Fibroblast of lung (primary cell): ENCODE results near the gene KIF20A. TPM values are rescaled to one million over a fixed set of nuclear protein-coding genes. Genes with fewer than 3 reads are reported as not detected.
"Not testable (repeated sequence)": the region's sequence is repeated elsewhere in the genome, so short reads cannot be mapped to it uniquely, and the experiment has no call there.

Source experiments
- DNase-seq, 2 donors: peaks; one replicate each; pipeline versions ENCODE4 v3.0.0 to v3.0.0-alpha.2; 2010; ENCODE audit warnings: low read depth in 2 of 2
- H2AFZ ChIP-seq: 2 replicates; pipeline ENCODE4 v1.5.1; 2012; ENCODE audit warnings: low read length, control low read depth, inconsistent platforms
- H3K27ac ChIP-seq: 2 replicates; pipeline ENCODE4 v1.5.1; 2011; ENCODE audit warnings: low read length, control low read depth; ENCODE audit not compliant: insufficient read depth
- H3K27me3 ChIP-seq: 2 replicates; pipeline ENCODE4 v1.5.1; 2011; ENCODE audit warnings: mild to moderate bottlenecking, low read length; ENCODE audit not compliant: control insufficient read depth, insufficient read depth
- H3K36me3 ChIP-seq: 2 replicates; pipeline ENCODE4 v1.5.1; 2011; ENCODE audit warnings: low read length; ENCODE audit not compliant: control insufficient read depth, insufficient read depth
- H3K4me1 ChIP-seq: 2 replicates; pipeline ENCODE4 v1.5.1; 2011; ENCODE audit warnings: low read length; ENCODE audit not compliant: control insufficient read depth, insufficient read depth; ENCODE audit errors: extremely low read depth
- H3K4me2 ChIP-seq: 2 replicates; pipeline ENCODE4 v1.5.1; 2011; ENCODE audit warnings: low read length, control low read depth; ENCODE audit not compliant: insufficient read depth; ENCODE audit errors: extremely low read depth
- H3K4me3 ChIP-seq, 4 experiments: fragments of 200-600 bp in 1 of 4; sonication (generic) in 1 of 4; replicated peaks in 1 of 4; 2 replicates each; pipeline ENCODE4 v1.5.1; 2011 to 2016; ENCODE audit warnings: low read length in 4 of 4, low read depth in 3 of 4, mild to moderate bottlenecking in 3 of 4, control low read depth in 2 of 4, inconsistent platforms in 1 of 4, mixed read lengths in 1 of 4; ENCODE audit not compliant: insufficient read depth in 1 of 4; ENCODE audit errors: control extremely low read depth in 1 of 4
- H3K79me2 ChIP-seq: 2 replicates; pipeline ENCODE4 v1.5.1; 2012; ENCODE audit warnings: mild to moderate bottlenecking, low read length, inconsistent platforms; ENCODE audit not compliant: control insufficient read depth, insufficient read depth
- H3K9ac ChIP-seq: 2 replicates; pipeline ENCODE4 v1.5.1; 2011; ENCODE audit warnings: mild to moderate bottlenecking, low read length, control low read depth; ENCODE audit not compliant: insufficient read depth
- H3K9me3 ChIP-seq: 2 replicates; pipeline ENCODE4 v1.5.1; 2012; ENCODE audit warnings: low read depth, low read length; ENCODE audit not compliant: control insufficient read depth, insufficient read depth
- H4K20me1 ChIP-seq: 2 replicates; pipeline ENCODE4 v1.5.1; 2011; ENCODE audit warnings: low read length; ENCODE audit not compliant: control insufficient read depth, insufficient read depth; ENCODE audit errors: extremely low read depth
- EZH2 ChIP-seq: IDR thresholded peaks from 2 replicates; pipeline ENCODE4 v1.5.1; 2012; ENCODE audit warnings: low read length, control low read depth, mild to moderate bottlenecking; ENCODE audit errors: missing control alignments
- polyA plus RNA-seq, 2 donors: library from polyadenylated mRNA; depleted of rRNA in 1 of 2; stranded (reverse) in 1 of 2; unstranded in 1 of 2; fragments of >200 nt; gene quantifications; 2 replicates each; pipeline ENCODE4 v1.2.1, GENCODE V29; 2011 to 2012; ENCODE audit warnings: missing spikeins in 1 of 2
- total RNA-seq: library from RNA; depleted of rRNA; stranded (reverse); fragments of >200 nt; gene quantifications from 2 replicates; pipeline ENCODE4 v1.2.1, GENCODE V29; 2014
- TF ChIP-seq, protein P1 (sequence below), 2 donors: IDR thresholded peaks in 1 of 2; conservative IDR thresholded peaks in 1 of 2; 1 replicate in 1 of 2; 2 replicates in 1 of 2; pipeline ENCODE4 v1.5.1; 2011 to 2012; ENCODE audit warnings: low read length in 2 of 2, control low read depth in 1 of 2, inconsistent platforms in 1 of 2, low read depth in 1 of 2, mild to moderate bottlenecking in 1 of 2

KIF20A gene
- total and polyA plus RNA-seq, 2 donors (not counting 1 experiment from before 2014, with no cell fraction given), result 17.4 to 23.8 TPM

DNA sequence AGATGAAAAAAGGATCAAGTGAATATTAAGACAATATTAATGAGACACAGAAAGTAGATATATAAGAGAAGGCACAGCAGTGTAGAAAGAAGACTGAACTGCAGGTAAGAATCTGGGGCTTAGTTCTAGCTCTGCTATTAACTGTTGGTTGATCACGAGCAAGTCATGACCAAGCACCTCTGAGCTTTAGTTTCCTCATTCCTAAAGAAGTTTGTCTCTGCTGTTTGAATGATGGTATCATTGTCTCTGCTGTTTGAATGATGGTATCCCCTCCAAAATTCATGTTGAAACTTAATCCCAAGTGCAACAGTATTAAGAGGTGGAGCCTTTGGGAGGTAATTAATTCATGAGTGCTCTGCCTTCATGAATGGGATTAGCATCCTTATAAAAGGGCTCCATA is 37.2 kb upstream of the KIF20A start:
- no peaks in the 10 kb centered on the region for H3K4me1 ChIP-seq
- H4K20me1 ChIP-seq, result no peaks in the 10 kb centered on the region
- no peak overlapping the region for H3K27ac ChIP-seq
- no peak overlapping the region for H3K4me2 ChIP-seq
- no peaks in the 10 kb centered on the region for H3K27me3 ChIP-seq
- no peaks in the 10 kb centered on the region for H3K9me3 ChIP-seq
- TF ChIP-seq, protein P1, sequence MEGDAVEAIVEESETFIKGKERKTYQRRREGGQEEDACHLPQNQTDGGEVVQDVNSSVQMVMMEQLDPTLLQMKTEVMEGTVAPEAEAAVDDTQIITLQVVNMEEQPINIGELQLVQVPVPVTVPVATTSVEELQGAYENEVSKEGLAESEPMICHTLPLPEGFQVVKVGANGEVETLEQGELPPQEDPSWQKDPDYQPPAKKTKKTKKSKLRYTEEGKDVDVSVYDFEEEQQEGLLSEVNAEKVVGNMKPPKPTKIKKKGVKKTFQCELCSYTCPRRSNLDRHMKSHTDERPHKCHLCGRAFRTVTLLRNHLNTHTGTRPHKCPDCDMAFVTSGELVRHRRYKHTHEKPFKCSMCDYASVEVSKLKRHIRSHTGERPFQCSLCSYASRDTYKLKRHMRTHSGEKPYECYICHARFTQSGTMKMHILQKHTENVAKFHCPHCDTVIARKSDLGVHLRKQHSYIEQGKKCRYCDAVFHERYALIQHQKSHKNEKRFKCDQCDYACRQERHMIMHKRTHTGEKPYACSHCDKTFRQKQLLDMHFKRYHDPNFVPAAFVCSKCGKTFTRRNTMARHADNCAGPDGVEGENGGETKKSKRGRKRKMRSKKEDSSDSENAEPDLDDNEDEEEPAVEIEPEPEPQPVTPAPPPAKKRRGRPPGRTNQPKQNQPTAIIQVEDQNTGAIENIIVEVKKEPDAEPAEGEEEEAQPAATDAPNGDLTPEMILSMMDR (conservative IDR thresholded peaks at IDR 0.05 in 1 of 2, IDR thresholded peaks at IDR 0.05 in 1 of 2; ENCODE audit: low read depth in 1 of 2, low read length in 2 of 2), result no peak
- TF ChIP-seq EZH2, result no peak
- DNase-seq, result no peak
- no peaks in the 10 kb centered on the region for H3K79me2 ChIP-seq
- H3K4me3 ChIP-seq, result no peak overlapping the region
- no peak overlapping the region for H3K9ac ChIP-seq
- H2AFZ ChIP-seq, result no peak overlapping the region
- H3K36me3 ChIP-seq, result no peaks in the 10 kb centered on the region

DNA sequence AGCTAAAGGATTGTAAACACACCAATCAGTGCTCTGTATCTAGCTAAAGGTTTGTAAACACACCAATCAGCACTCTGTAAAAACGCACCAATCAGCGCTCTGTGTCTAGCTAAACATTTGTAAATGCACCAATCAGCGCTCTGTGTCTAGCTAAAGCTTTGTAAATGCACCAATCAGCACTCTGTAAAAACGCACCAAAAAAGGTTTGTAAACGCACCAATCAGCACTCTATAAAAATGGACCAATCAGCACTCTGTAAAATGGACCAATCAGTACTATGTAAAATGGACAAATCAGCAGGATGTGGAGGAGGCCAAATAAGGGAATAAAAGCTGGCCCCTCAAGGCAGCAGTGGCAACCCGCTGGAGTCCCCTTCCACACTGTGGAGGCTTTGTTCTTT is 35.3 kb upstream of the KIF20A start:
- H3K27ac ChIP-seq, H3K4me1 ChIP-seq, H3K9ac ChIP-seq, H3K27me3 ChIP-seq, H3K4me3 ChIP-seq, H3K9me3 ChIP-seq, DNase-seq, H3K4me2 ChIP-seq, H3K36me3 ChIP-seq, H3K79me2 ChIP-seq, H2AFZ ChIP-seq, H4K20me1 ChIP-seq: not testable (repeated sequence)

- H3K79me2 ChIP-seq, result no peaks in the 10 kb centered on the region
- no peak overlapping the region for H2AFZ ChIP-seq
- H3K4me2 ChIP-seq, result no peak overlapping the region
- TF ChIP-seq EZH2, result no peak
- TF ChIP-seq, protein P1 (conservative IDR thresholded peaks at IDR 0.05 in 1 of 2, IDR thresholded peaks at IDR 0.05 in 1 of 2; ENCODE audit: low read depth in 1 of 2, low read length in 2 of 2), result no peak
- H3K27ac ChIP-seq, result no peak overlapping the region
- no peak overlapping the region for H3K4me3 ChIP-seq
- no peaks in the 10 kb centered on the region for H3K9me3 ChIP-seq
- no peaks in the 10 kb centered on the region for H3K36me3 ChIP-seq
- no peaks in the 10 kb centered on the region for H3K4me1 ChIP-seq
- H3K9ac ChIP-seq, result no peak overlapping the region
- H3K27me3 ChIP-seq, result no peaks in the 10 kb centered on the region
- peak; percentile 74 to 89 for DNase-seq
- no peaks in the 10 kb centered on the region for H4K20me1 ChIP-seq
These were observed 30.1 kb upstream of the KIF20A start for GRCh38 chr5:138148811-138149210.
